ENCODE measurements around the gene SRD5A1.

Gene SRD5A1

GRCh38 chr5:6632888-6633468 lies at the start of gene SRD5A1, which contains the start of gene NSUN2:
SRD5A1 (plus strand) TSS chr5:6633440; CDS start chr5:6633577, 137 bp downstream.
NSUN2 (minus strand) TSS chr5:6633044; CDS start chr5:6632979, 65 bp downstream.
- DNase-seq (ENCODE audit: low spot score): peak; percentile 98

GRCh38 chr5:6584101-6584645 lies 49.1 kb upstream of the SRD5A1 start:
- no peak for DNase-seq (ENCODE audit: low spot score)

GRCh38 chr5:6584727-6585126 lies 48.5 kb upstream of the SRD5A1 start:
- no peak for DNase-seq (ENCODE audit: low spot score)

- DNase-seq (ENCODE audit: low spot score): no peak
Measured at GRCh38 chr5:6585168-6585567, 48.1 kb upstream of the SRD5A1 start.

GRCh38 chr5:6585939-6586646 lies 47.1 kb upstream of the SRD5A1 start:
- no peak for DNase-seq (ENCODE audit: low spot score)

- no peak for DNase-seq (ENCODE audit: low spot score)
Measured at GRCh38 chr5:6586647-6587042, 46.6 kb upstream of the SRD5A1 start.

GRCh38 chr5:6587171-6587570 lies 46.1 kb upstream of the SRD5A1 start:
- DNase-seq (ENCODE audit: low spot score): no peak

- DNase-seq (ENCODE audit: low spot score): no peak
Measured at GRCh38 chr5:6590581-6590980, 42.7 kb upstream of the SRD5A1 start.

- DNase-seq (ENCODE audit: low spot score): no peak
Measured at GRCh38 chr5:6591671-6592288, 41.5 kb upstream of the SRD5A1 start.

- DNase-seq (ENCODE audit: low spot score): no peak
Measured at GRCh38 chr5:6592601-6593000, 40.6 kb upstream of the SRD5A1 start.

- DNase-seq (ENCODE audit: low spot score): no peak
Measured at GRCh38 chr5:6593148-6594016, 39.9 kb upstream of the SRD5A1 start.

- DNase-seq (ENCODE audit: low spot score): no peak
Measured at GRCh38 chr5:6594066-6594465, 39.2 kb upstream of the SRD5A1 start.

GRCh38 chr5:6595405-6595804 lies 37.8 kb upstream of the SRD5A1 start:
- DNase-seq (ENCODE audit: low spot score): no peak

GRCh38 chr5:6596388-6596787 lies 36.9 kb upstream of the SRD5A1 start:
- DNase-seq (ENCODE audit: low spot score): no peak

- DNase-seq (ENCODE audit: low spot score): no peak
Measured at GRCh38 chr5:6597557-6597956, 35.7 kb upstream of the SRD5A1 start.

- no peak for DNase-seq (ENCODE audit: low spot score)
Measured at GRCh38 chr5:6598351-6598900, 34.8 kb upstream of the SRD5A1 start.

GRCh38 chr5:6599739-6600138 lies 33.5 kb upstream of the SRD5A1 start:
- no peak for DNase-seq (ENCODE audit: low spot score)

GRCh38 chr5:6601271-6601670 lies 32.0 kb upstream of the SRD5A1 start:
- no peak for DNase-seq (ENCODE audit: low spot score)

- DNase-seq (ENCODE audit: low spot score): no peak
Measured at GRCh38 chr5:6601816-6602215, 31.4 kb upstream of the SRD5A1 start.

GRCh38 chr5:6602441-6602840 lies 30.8 kb upstream of the SRD5A1 start:
- no peak for DNase-seq (ENCODE audit: low spot score)

- DNase-seq (ENCODE audit: low spot score): no peak
Measured at GRCh38 chr5:6603643-6604042, 29.6 kb upstream of the SRD5A1 start.

GRCh38 chr5:6604341-6604740 lies 28.9 kb upstream of the SRD5A1 start:
- no peak for DNase-seq (ENCODE audit: low spot score)
